KMS-11 (cell line): ENCODE data around the gene LUZP1.
"Not testable (repeated sequence)": the region's sequence is repeated elsewhere in the genome, so short reads cannot be mapped to it uniquely, and the experiment has no call there.

Experiments
- H2AFZ ChIP-seq: fragments of 200-600 bp; sonication (generic); 2 replicates; pipeline ENCODE4 v1.6.1; 2016; ENCODE audit warnings: antibody characterized with exemption, mixed run types, low read depth
- H3K27ac ChIP-seq: fragments of 200-600 bp; sonication (generic); 2 replicates; pipeline ENCODE4 v1.6.1; 2016; ENCODE audit warnings: mild to moderate bottlenecking, mixed run types
- H3K27me3 ChIP-seq: fragments of 200-600 bp; sonication (generic); 2 replicates; pipeline ENCODE4 v1.6.1; 2017; ENCODE audit warnings: mild to moderate bottlenecking, low read depth, mixed run types, moderate library complexity; ENCODE audit not compliant: insufficient read depth
- H3K36me3 ChIP-seq: fragments of 200-600 bp; sonication (generic); 2 replicates; pipeline ENCODE4 v1.6.1; 2017; ENCODE audit warnings: mild to moderate bottlenecking, mixed run types; ENCODE audit not compliant: insufficient read depth
- H3K4me1 ChIP-seq: fragments of 200-600 bp; sonication (generic); 2 replicates; pipeline ENCODE4 v1.6.1; 2016; ENCODE audit warnings: mild to moderate bottlenecking, low read depth, mixed run types; ENCODE audit not compliant: poor library complexity, severe bottlenecking
- H3K4me2 ChIP-seq: fragments of 200-600 bp; sonication (generic); 2 replicates; pipeline ENCODE4 v1.7.0; 2016; ENCODE audit warnings: mild to moderate bottlenecking, mixed run types
- H3K4me3 ChIP-seq: fragments of 200-600 bp; sonication (generic); IDR thresholded peaks from 2 replicates; pipeline ENCODE4 v1.6.1; 2017; ENCODE audit warnings: low read depth, low read length, mixed read lengths; ENCODE audit not compliant: insufficient read depth
- H3K79me2 ChIP-seq: fragments of 200-600 bp; sonication (generic); 2 replicates; pipeline ENCODE4 v1.6.1; 2016; ENCODE audit warnings: low read depth, mixed run types; ENCODE audit not compliant: insufficient read depth
- H3K9ac ChIP-seq: fragments of 200-600 bp; sonication (generic); 2 replicates; pipeline ENCODE4 v1.6.1; 2016; ENCODE audit warnings: mild to moderate bottlenecking, mixed run types
- H4K20me1 ChIP-seq: fragments of 200-600 bp; sonication (generic); 2 replicates; pipeline ENCODE4 v1.6.1; 2016; ENCODE audit warnings: mild to moderate bottlenecking, mixed run types; ENCODE audit not compliant: insufficient read depth
- TF ChIP-seq, protein P1 (sequence below): fragments of 200-600 bp; sonication (generic); conservative IDR thresholded peaks from 2 replicates; pipeline ENCODE4 v1.6.1; 2017; ENCODE audit warnings: low read depth, mild to moderate bottlenecking, antibody characterized with exemption, low read length, moderate library complexity, mixed read lengths

Gene LUZP1

GRCh38 chr1:23193391-23194118 lies 24.9 kb upstream of the LUZP1 start:
- H3K9ac ChIP-seq, result no peak overlapping the region
- H3K4me1 ChIP-seq, result no peaks in the 10 kb centered on the region

GRCh38 chr1:23191199-23191598 lies 22.5 kb upstream of the LUZP1 start:
- Histone ChIP-seq H3K4me3 (no peak overlapping the region), H3K27ac (no peak overlapping the region), H3K36me3 (no peaks in the 10 kb centered on the region), H3K4me2 (no peak overlapping the region), H3K79me2 (no peaks in the 10 kb centered on the region), H3K9ac (no peak overlapping the region), H2AFZ (no peak overlapping the region), H4K20me1 (no peaks in the 10 kb centered on the region), H3K4me1 (no peaks in the 10 kb centered on the region), H3K27me3 (no peaks in the 10 kb centered on the region)
- TF ChIP-seq, protein P1, sequence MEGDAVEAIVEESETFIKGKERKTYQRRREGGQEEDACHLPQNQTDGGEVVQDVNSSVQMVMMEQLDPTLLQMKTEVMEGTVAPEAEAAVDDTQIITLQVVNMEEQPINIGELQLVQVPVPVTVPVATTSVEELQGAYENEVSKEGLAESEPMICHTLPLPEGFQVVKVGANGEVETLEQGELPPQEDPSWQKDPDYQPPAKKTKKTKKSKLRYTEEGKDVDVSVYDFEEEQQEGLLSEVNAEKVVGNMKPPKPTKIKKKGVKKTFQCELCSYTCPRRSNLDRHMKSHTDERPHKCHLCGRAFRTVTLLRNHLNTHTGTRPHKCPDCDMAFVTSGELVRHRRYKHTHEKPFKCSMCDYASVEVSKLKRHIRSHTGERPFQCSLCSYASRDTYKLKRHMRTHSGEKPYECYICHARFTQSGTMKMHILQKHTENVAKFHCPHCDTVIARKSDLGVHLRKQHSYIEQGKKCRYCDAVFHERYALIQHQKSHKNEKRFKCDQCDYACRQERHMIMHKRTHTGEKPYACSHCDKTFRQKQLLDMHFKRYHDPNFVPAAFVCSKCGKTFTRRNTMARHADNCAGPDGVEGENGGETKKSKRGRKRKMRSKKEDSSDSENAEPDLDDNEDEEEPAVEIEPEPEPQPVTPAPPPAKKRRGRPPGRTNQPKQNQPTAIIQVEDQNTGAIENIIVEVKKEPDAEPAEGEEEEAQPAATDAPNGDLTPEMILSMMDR, result no peak

More at GRCh38 chr1:23193391-23194118, 24.9 kb upstream of the LUZP1 start:
- Histone ChIP-seq H2AFZ (no peak overlapping the region), H3K4me2 (no peak overlapping the region), H3K27me3 (no peaks in the 10 kb centered on the region), H3K4me3 (no peak overlapping the region), H3K36me3 (no peaks in the 10 kb centered on the region), H4K20me1 (no peaks in the 10 kb centered on the region), H3K79me2 (no peaks in the 10 kb centered on the region), H3K27ac (no peak overlapping the region)
- TF ChIP-seq, protein P1, result no peak

DNA sequence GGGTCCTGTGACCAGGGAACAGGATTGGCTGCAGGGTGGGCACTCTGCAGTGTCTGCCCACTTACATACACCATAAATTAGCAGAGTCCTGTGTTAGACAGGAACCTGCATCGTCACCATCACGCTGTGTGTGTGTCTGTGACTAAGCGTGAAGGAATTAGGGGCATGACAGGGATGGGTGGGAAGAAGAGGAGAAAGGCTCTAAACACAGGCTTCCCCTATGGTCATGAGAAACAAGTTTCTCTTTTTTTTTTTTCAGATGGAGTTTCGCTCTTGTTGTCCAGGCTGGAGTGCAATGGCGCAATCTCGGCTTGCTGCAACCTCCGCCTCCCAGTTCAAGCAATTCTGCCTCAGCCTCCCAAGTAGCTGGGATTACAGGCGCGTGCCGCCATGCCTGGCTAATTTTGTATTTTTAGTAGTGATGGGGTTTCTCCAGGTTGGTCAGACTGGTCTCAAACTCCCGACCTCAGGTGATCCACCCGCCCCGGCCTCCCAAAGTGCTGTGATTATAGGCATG lies 20.3 kb upstream of the LUZP1 start:
- H3K4me1 ChIP-seq, H3K9ac ChIP-seq, H3K4me3 ChIP-seq, H3K27me3 ChIP-seq, H2AFZ ChIP-seq, H3K36me3 ChIP-seq, H4K20me1 ChIP-seq, H3K4me2 ChIP-seq, H3K79me2 ChIP-seq, H3K27ac ChIP-seq: not testable (repeated sequence)

DNA sequence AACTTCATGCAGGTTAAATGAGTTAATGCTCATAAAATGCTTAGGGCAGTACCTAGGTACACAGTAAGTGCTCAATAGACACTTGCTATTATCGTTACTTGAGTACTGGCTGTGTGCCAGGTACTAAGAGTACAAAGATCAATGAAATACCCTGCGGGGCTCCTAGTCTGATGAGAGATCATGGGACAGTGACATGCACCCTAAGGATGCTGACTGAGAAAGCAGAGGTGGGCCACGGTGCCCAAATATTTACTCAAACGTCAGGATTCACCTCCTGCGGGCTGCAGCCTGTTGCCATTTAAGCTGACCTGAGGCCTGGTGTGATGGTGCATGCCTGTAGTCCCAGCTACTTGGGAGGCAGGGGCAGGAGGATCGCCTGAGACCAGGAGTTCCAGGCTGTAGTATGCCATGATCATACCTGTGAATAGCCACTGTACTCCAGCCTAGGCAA lies 19.8 kb upstream of the LUZP1 start:
- TF ChIP-seq, protein P1, result no peak
- H3K9ac ChIP-seq, result no peak overlapping the region
- H4K20me1 ChIP-seq, result no peaks in the 10 kb centered on the region
- no peak overlapping the region for H3K4me3 ChIP-seq
- no peak overlapping the region for H3K27ac ChIP-seq
- H3K4me1 ChIP-seq, result no peaks in the 10 kb centered on the region
- no peak overlapping the region for H3K4me2 ChIP-seq
- no peaks in the 10 kb centered on the region for H3K36me3 ChIP-seq
- H3K79me2 ChIP-seq, result no peaks in the 10 kb centered on the region
- no peaks in the 10 kb centered on the region for H3K27me3 ChIP-seq
- no peak overlapping the region for H2AFZ ChIP-seq

- H3K4me1 ChIP-seq, result no peaks in the 10 kb centered on the region
- no peaks in the 10 kb centered on the region for H3K27me3 ChIP-seq
- TF ChIP-seq, protein P1, result no peak
- H3K79me2 ChIP-seq, result no peaks in the 10 kb centered on the region
- no peaks in the 10 kb centered on the region for H4K20me1 ChIP-seq
- H2AFZ ChIP-seq, result no peak overlapping the region
- H3K4me2 ChIP-seq, result no peak overlapping the region
- H3K4me3 ChIP-seq, result no peak overlapping the region
- H3K36me3 ChIP-seq, result no peaks in the 10 kb centered on the region
- no peak overlapping the region for H3K27ac ChIP-seq
- H3K9ac ChIP-seq, result no peak overlapping the region
These were observed 19.0 kb upstream of the LUZP1 start for GRCh38 chr1:23187637-23188036.
